H1 (cell line): ENCODE measurements around the gene TNS3. TPM values are rescaled to one million over a fixed set of nuclear protein-coding genes. Genes with fewer than 3 reads are reported as not detected.

Source experiments
- CTCF ChIA-PET: fragments of 300-600 bp; sonication (Branson Sonifier 250); formaldehyde crosslinking; loops from one replicate; lab custom pipeline; 2021; ENCODE audit not compliant: partially characterized antibody; lab: Charles Lee
- POLR2A ChIA-PET: fragments of 300-600 bp; sonication (Branson Sonifier 250); formaldehyde crosslinking; loops from one replicate; lab custom pipeline; 2021; ENCODE audit warnings: inconsistent platforms; ENCODE audit not compliant: partially characterized antibody; lab: Charles Lee
- DNase-seq, 2 experiments: peaks; one replicate each; pipeline versions ENCODE4 v3.0.0 to v3.0.0-alpha.2; 2010 to 2022; ENCODE audit warnings: low spot score in 2 of 2, low read depth in 1 of 2, mixed read lengths in 1 of 2
- FAIRE-seq: peaks from 2 replicates; lab custom pipeline; 2011; peaks lifted over from hg19 to GRCh38; lab: Jason Lieb, UNC
- H2AFZ ChIP-seq: 2 replicates; pipeline ENCODE4 v1.8.1; 2012; ENCODE audit warnings: low read length, inconsistent platforms
- H2AK5ac ChIP-seq: 2 replicates; pipeline ENCODE4 v1.6.1; 2013; ENCODE audit warnings: low read depth, low read length
- H2BK120ac ChIP-seq: replicated peaks from 2 replicates; pipeline ENCODE3; 2013; ENCODE audit warnings: low read depth, low read length, inconsistent platforms
- H2BK12ac ChIP-seq: 2 replicates; pipeline ENCODE4 v1.6.1; 2013; ENCODE audit warnings: low read depth, low read length
- H2BK15ac ChIP-seq: 2 replicates; pipeline ENCODE4 v1.6.1; 2013; ENCODE audit warnings: low read length
- H2BK20ac ChIP-seq: 2 replicates; pipeline ENCODE4 v1.6.1; 2013; ENCODE audit warnings: low read length
- H2BK5ac ChIP-seq: 2 replicates; pipeline ENCODE4 v1.6.1; 2013; ENCODE audit warnings: low read depth, low read length
- H3K14ac ChIP-seq: 2 replicates; pipeline ENCODE4 v1.6.1; 2013; ENCODE audit warnings: inconsistent platforms; ENCODE audit not compliant: insufficient read length
- H3K18ac ChIP-seq: 2 replicates; pipeline ENCODE4 v1.6.1; 2013; ENCODE audit warnings: low read length; ENCODE audit errors: extremely low read depth
- H3K23ac ChIP-seq: 2 replicates; pipeline ENCODE4 v1.6.1; 2013; ENCODE audit warnings: inconsistent platforms; ENCODE audit not compliant: insufficient read length
- H3K23me2 ChIP-seq: 2 replicates; pipeline ENCODE4 v1.6.1; 2013; ENCODE audit warnings: low read depth, low read length
- H3K27ac ChIP-seq: 2 replicates; pipeline ENCODE4 v1.6.1; 2011; ENCODE audit warnings: low read depth, low read length, inconsistent platforms
- H3K27me3 ChIP-seq, 4 experiments: replicated peaks in 1 of 4; 1 replicate in 1 of 4; 2 replicates in 3 of 4; pipeline versions ENCODE4 v1.6.1 to v1.8.1; 2011 to 2013; ENCODE audit warnings: low read length in 3 of 4, mild to moderate bottlenecking in 3 of 4, inconsistent platforms in 2 of 4, mixed read lengths in 2 of 4, moderate library complexity in 1 of 4; ENCODE audit not compliant: control insufficient read depth in 3 of 4, insufficient read depth in 3 of 4; ENCODE audit errors: extremely low read depth in 1 of 4
- H3K36me3 ChIP-seq, 4 experiments: 2 replicates each; pipeline versions ENCODE4 v1.6.1 to v1.8.1; 2011 to 2013; ENCODE audit warnings: mild to moderate bottlenecking in 4 of 4, low read length in 3 of 4, moderate library complexity in 2 of 4, control low read depth in 1 of 4, inconsistent platforms in 1 of 4; ENCODE audit not compliant: insufficient read depth in 4 of 4, control insufficient read depth in 2 of 4
- H3K4ac ChIP-seq: replicated peaks from 2 replicates; pipeline ENCODE3; 2013; ENCODE audit warnings: low read length, low read depth, mixed read lengths, inconsistent platforms; ENCODE audit not compliant: insufficient read length
- H3K4me1 ChIP-seq, 4 experiments: replicated peaks in 1 of 4; 1 replicate in 1 of 4; 2 replicates in 3 of 4; pipeline versions ENCODE4 v1.6.1 to v1.8.1; 2011 to 2013; ENCODE audit warnings: low read length in 3 of 4, inconsistent platforms in 2 of 4, mixed read lengths in 1 of 4; ENCODE audit not compliant: insufficient read depth in 4 of 4, control insufficient read depth in 3 of 4
- H3K4me2 ChIP-seq, 2 experiments: 2 replicates each; pipeline versions ENCODE4 v1.6.1 to v1.8.1; 2011 to 2013; ENCODE audit warnings: low read depth in 2 of 2, low read length in 2 of 2, control low read depth in 1 of 2, inconsistent platforms in 1 of 2, mild to moderate bottlenecking in 1 of 2; ENCODE audit not compliant: insufficient read depth in 1 of 2
- H3K4me3 ChIP-seq, 4 experiments: fragments of 200-600, 300-600 bp in 1 of 4; sonication (generic), shearing (Covaris generic), sonication (Bioruptor Twin) in 1 of 4; 2 replicates each; pipeline versions ENCODE4 v1.5.1 to v1.8.1; 2011 to 2016; ENCODE audit warnings: low read length in 4 of 4, low read depth in 3 of 4, control low read depth in 2 of 4, inconsistent platforms in 2 of 4, mild to moderate bottlenecking in 2 of 4, mixed read lengths in 1 of 4, moderate library complexity in 1 of 4; ENCODE audit not compliant: insufficient read depth in 2 of 4; ENCODE audit errors: extremely low read depth in 1 of 4
- H3K56ac ChIP-seq: replicated peaks from 2 replicates; pipeline ENCODE3; 2013; ENCODE audit warnings: low read depth, mild to moderate bottlenecking, mixed read lengths, low read length, inconsistent platforms; ENCODE audit not compliant: insufficient read length
- H3K79me1 ChIP-seq: 2 replicates; pipeline ENCODE4 v1.6.1; 2013; ENCODE audit warnings: low read depth, low read length, control low read depth
- H3K79me2 ChIP-seq, 2 experiments: 2 replicates each; pipeline versions ENCODE4 v1.6.1 to v1.8.1; 2012 to 2013; ENCODE audit warnings: low read length in 2 of 2, mild to moderate bottlenecking in 2 of 2, inconsistent platforms in 1 of 2; ENCODE audit not compliant: insufficient read depth in 2 of 2, control insufficient read depth in 1 of 2
- H3K9ac ChIP-seq, 4 experiments: replicated peaks in 1 of 4; 1 replicate in 1 of 4; 2 replicates in 3 of 4; pipeline versions ENCODE4 v1.6.1 to v1.8.1; 2011 to 2013; ENCODE audit warnings: low read depth in 3 of 4, low read length in 3 of 4, control low read depth in 2 of 4, mild to moderate bottlenecking in 2 of 4, moderate library complexity in 2 of 4, inconsistent platforms in 1 of 4; ENCODE audit errors: extremely low read depth in 1 of 4
- H3K9me3 ChIP-seq, 2 experiments: 2 replicates each; pipeline versions ENCODE4 v1.6.1 to v1.8.1; 2012 to 2013; ENCODE audit warnings: mild to moderate bottlenecking in 2 of 2, moderate library complexity in 2 of 2, control low read depth in 1 of 2, inconsistent platforms in 1 of 2, low read depth in 1 of 2, low read length in 1 of 2, mixed read lengths in 1 of 2; ENCODE audit not compliant: insufficient read depth in 2 of 2
- H4K20me1 ChIP-seq, 2 experiments: replicated peaks in 1 of 2; 2 replicates each; pipeline versions ENCODE3 to v1.8.1; 2011 to 2013; ENCODE audit warnings: inconsistent platforms in 2 of 2, low read length in 2 of 2, mild to moderate bottlenecking in 1 of 2; ENCODE audit not compliant: insufficient read depth in 2 of 2, control insufficient read depth in 1 of 2
- H4K5ac ChIP-seq: 2 replicates; pipeline ENCODE4 v1.6.1; 2013; ENCODE audit warnings: low read length, low read depth, mixed read lengths, inconsistent platforms; ENCODE audit not compliant: insufficient read length
- H4K8ac ChIP-seq: 2 replicates; pipeline ENCODE4 v1.8.0; 2013; ENCODE audit warnings: mild to moderate bottlenecking, moderate library complexity, low read length, inconsistent platforms; ENCODE audit not compliant: insufficient read depth; ENCODE audit errors: extremely low read depth
- H4K91ac ChIP-seq: replicated peaks from 2 replicates; pipeline ENCODE3; 2013; ENCODE audit warnings: low read length, mixed read lengths, inconsistent platforms; ENCODE audit not compliant: insufficient read length
- EP300 ChIP-seq, 2 experiments: IDR thresholded peaks; 1 replicate in 1 of 2; 2 replicates in 1 of 2; pipeline ENCODE4 v1.6.1; 2011 to 2012; ENCODE audit warnings: low read depth in 2 of 2, low read length in 2 of 2, mild to moderate bottlenecking in 2 of 2, borderline replicate concordance in 1 of 2, inconsistent platforms in 1 of 2, moderate library complexity in 1 of 2
- JUN ChIP-seq: IDR thresholded peaks from 2 replicates; pipeline ENCODE4 v1.6.1; 2011; ENCODE audit warnings: low read depth, mild to moderate bottlenecking, improper control_type of control experiment, low read length
- RAD21 ChIP-seq, 2 experiments: IDR thresholded peaks in 1 of 2; conservative IDR thresholded peaks in 1 of 2; 2 replicates each; pipeline ENCODE4 v1.6.1; 2011; ENCODE audit warnings: low read depth in 2 of 2, low read length in 2 of 2, improper control_type of control experiment in 1 of 2, inconsistent platforms in 1 of 2, mild to moderate bottlenecking in 1 of 2, moderate library complexity in 1 of 2
- SIX5 ChIP-seq: IDR thresholded peaks from 2 replicates; pipeline ENCODE4 v1.6.1; 2011; ENCODE audit warnings: mild to moderate bottlenecking, low read depth, low read length
- SP4 ChIP-seq: IDR thresholded peaks from 2 replicates; pipeline ENCODE4 v1.6.1; 2012; ENCODE audit warnings: low read length, inconsistent platforms
- WGBS, 2 experiments: shearing (Covaris generic) in 1 of 2; methylation state at CpG; one replicate each; pipeline versions ENCODE4 v1.1.6 to v1.1.7; 2013 to 2015; ENCODE audit warnings: low lambda C conversion rate in 2 of 2, mixed read lengths in 2 of 2, inconsistent platforms in 1 of 2, low coverage in 1 of 2, missing lambda C conversion rate in 1 of 2; ENCODE audit not compliant: insufficient replicate concordance in 2 of 2, insufficient coverage in 1 of 2, insufficient read length in 1 of 2; ENCODE audit errors: extremely low coverage in 1 of 2, missing lambda C conversion rate in 1 of 2; 5-methylcytosine and 5-hydroxymethylcytosine counted together
- polyA plus RNA-seq, 7 experiments: library from polyadenylated mRNA; depleted of rRNA in 3 of 7; stranded (reverse) in 5 of 7; unstranded in 2 of 7; fragments of >200 nt in 5 of 7; fragments of 200-250 nt in 2 of 7; gene quantifications; 1 replicate in 5 of 7; 2 replicates in 1 of 7; 4 replicates in 1 of 7; pipeline versions ENCODE4 v1.2.1 to v1.2.3, GENCODE V29; 2011 to 2013; ENCODE audit warnings: missing spikeins in 2 of 7, mixed read lengths in 2 of 7
- total RNA-seq: library from RNA; stranded (reverse); fragmentation: NEBNext Ultra II Directional; extraction: Animal tissue kit (Norgen Biotek cat#: 25700); gene quantifications from 2 replicates; pipeline ENCODE4 v1.2.1, GENCODE V29; 2021

TNS3 gene
- total and polyA plus RNA-seq, 2 of the 8 experiments (the other 6 are each of a cell fraction or from before 2014, with no cell fraction given): 11.9 to 24.2 TPM

GRCh38 chr7:47308808-47309207 lies 273.1 kb downstream of the TNS3 start:
- POLR2A ChIA-PET: no interaction called here
- no peak overlapping the region for H3K56ac ChIP-seq

More at GRCh38 chr7:47308808-47309207, 273.1 kb downstream of the TNS3 start:
- CTCF ChIA-PET: interaction anchor here (1.1 to 1.4 kb wide), 2 partner anchors 42 to 43 kb away, joined by 3 read pairs; no protein-coding TSS in a partner anchor
- Histone ChIP-seq H3K18ac (no peak overlapping the region), H2BK5ac (no peak overlapping the region), H3K36me3 (no peaks in the 10 kb centered on the region), H3K23ac (no peak overlapping the region), H2BK20ac (no peak overlapping the region), H3K4ac (no peak overlapping the region), H3K4me2 (no peak overlapping the region), H3K9me3 (no peaks in the 10 kb centered on the region), H2BK15ac (no peak overlapping the region), H2BK12ac (no peak overlapping the region), H4K8ac (no peak overlapping the region), H2BK120ac (no peak overlapping the region), H2AK5ac (no peak overlapping the region), H4K5ac (no peak overlapping the region), H3K14ac (no peak overlapping the region), H3K9ac (no peak overlapping the region), H3K27me3 (no peaks in the 10 kb centered on the region), H3K4me1 (peaks cover 0 to 5% (median 4%) of the 10 kb centered on the region in 4 experiments; a peak in 6 of 7 replicates), H3K79me2 (no peaks in the 10 kb centered on the region), H3K27ac (no peak overlapping the region), H3K4me3 (no peak overlapping the region), H3K23me2 (no peaks in the 10 kb centered on the region), H2AFZ (no peak overlapping the region), H4K91ac (no peak overlapping the region), H4K20me1 (peaks cover 0 to 2% of the 10 kb centered on the region in 2 experiments), H3K79me1 (no peaks in the 10 kb centered on the region; the same call in 1 of the 2 replicates)
- 92% methylated on average over 6 of the region's 6 CpGs; no CpG with 5 or more reads in 1 of the 2 experiments for WGBS, 2 experiments
- no peak for TF ChIP-seq JUN
- no peak for TF ChIP-seq RAD21 (IDR thresholded peaks at IDR 0.05 in 1 of 2, conservative IDR thresholded peaks at IDR 0.05 in 1 of 2; ENCODE audit: low read depth in 2 of 2, low read length in 2 of 2)
- no peak for TF ChIP-seq SP4
- no peak for TF ChIP-seq EP300 (IDR thresholded peaks at IDR 0.05; ENCODE audit: borderline replicate concordance in 1 of 2, low read depth in 2 of 2, low read length in 2 of 2)
- no peak for TF ChIP-seq SIX5
- FAIRE-seq: peak; percentile 7
- peak in 1 of 2 experiments; percentile 17 for DNase-seq
